ENCODE measurements around the gene PLCD1. TPM values are rescaled to one million over a fixed set of nuclear protein-coding genes. Genes with fewer than 3 reads are reported as not detected.
A peak's percentile ranks its signal among the peaks of the same experiment; 100 is the strongest.

Gene PLCD1
- total and polyA plus RNA-seq, 2 of the 13 experiments (the other 11 are each of a cell fraction or from before 2014, with no cell fraction given): 10.1 to 12.4 TPM

DNA sequence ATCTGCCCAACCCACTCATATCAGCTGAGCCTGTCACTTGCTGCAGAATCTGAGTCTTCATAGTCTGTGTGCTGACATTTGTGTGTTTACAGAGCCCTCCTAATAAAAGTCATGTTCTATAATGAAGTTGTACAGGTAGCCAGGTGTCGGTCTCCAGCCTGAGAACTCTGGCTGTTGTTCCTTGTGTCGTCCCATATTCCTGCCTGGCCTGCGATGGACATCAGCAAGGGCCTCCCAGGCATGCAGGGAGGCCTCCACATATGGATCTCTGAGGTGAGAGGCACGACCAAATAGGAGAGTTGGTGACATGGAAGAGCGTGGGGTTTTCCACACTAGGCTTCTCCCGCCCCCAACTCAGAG lies 36.0 kb downstream of the PLCD1 start:
- POLR2A ChIA-PET: no interaction called here
- FAIRE-seq (no peak), ATAC-seq (no peak), DNase-seq (ENCODE audit: low spot score) (no peak)
- TF ChIP-seq ZNF143 (CRISPR knock-in tag; IDR thresholded peaks at IDR 0.05): no peak
- no peak for TF ChIP-seq ZNF788 (CRISPR knock-in tag; IDR thresholded peaks at IDR 0.05; ENCODE audit: borderline replicate concordance)
- no peak for TF ChIP-seq YY1 (IDR thresholded peaks at IDR 0.05; ENCODE audit: insufficient read depth, insufficient replicate concordance, low read depth, low read length)
- no peak for TF ChIP-seq CHD2 (IDR thresholded peaks at IDR 0.05; ENCODE audit: low read depth, low read length)
- TF ChIP-seq ZNF484 (CRISPR knock-in tag; IDR thresholded peaks at IDR 0.05; ENCODE audit: borderline replicate concordance, low read depth): no peak
- TF ChIP-seq, protein P1, sequence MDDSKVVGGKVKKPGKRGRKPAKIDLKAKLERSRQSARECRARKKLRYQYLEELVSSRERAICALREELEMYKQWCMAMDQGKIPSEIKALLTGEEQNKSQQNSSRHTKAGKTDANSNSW (CRISPR knock-in tag; IDR thresholded peaks at IDR 0.05; ENCODE audit: borderline replicate concordance): no peak
- TF ChIP-seq ZNF883 (CRISPR knock-in tag; IDR thresholded peaks at IDR 0.05; ENCODE audit: not compliant biosample characterization): no peak
- TF ChIP-seq ZBTB7B (CRISPR knock-in tag; IDR thresholded peaks at IDR 0.05): no peak
- TF ChIP-seq ZNF674 (CRISPR knock-in tag; IDR thresholded peaks at IDR 0.05; ENCODE audit: low read depth): no peak
- TF ChIP-seq ZSCAN21 (CRISPR knock-in tag; IDR thresholded peaks at IDR 0.05; ENCODE audit: borderline replicate concordance): no peak
- intact Hi-C loops (cut with micrococcal nuclease; ENCODE audit: unreplicated experiment): no loop called here
- Histone ChIP-seq H3K27me3 (ENCODE audit: control insufficient read depth in 1 of 2, insufficient read depth in 2 of 2, low read length in 2 of 2) (peaks cover 1 to 16% of the 10 kb centered on the region in 2 experiments; a peak in 4 of 5 replicates), H2AFZ (ENCODE audit: low read length) (no peak overlapping the region), H3K4me3 (replicated peaks in 1 of 3; ENCODE audit: insufficient read depth in 1 of 3, low read depth in 2 of 3, low read length in 3 of 3) (no peak overlapping the region), H3K4me2 (ENCODE audit: low read depth, low read length) (peak overlapping the region; percentile 68), H3K27ac (ENCODE audit: extremely low read length, insufficient read depth, low read length) (no peak overlapping the region), H4K20me1 (ENCODE audit: insufficient read depth, low read length) (no peaks in the 10 kb centered on the region), H3K36me3 (replicated peaks in 1 of 2; ENCODE audit: control insufficient read depth in 1 of 2, insufficient read depth in 2 of 2, low read length in 2 of 2) (no peaks in the 10 kb centered on the region), H3K4me1 (ENCODE audit: insufficient read depth, low read length) (peaks cover 86% of the 10 kb centered on the region), H3K9ac (ENCODE audit: insufficient read depth, low read depth, low read length) (no peak overlapping the region), H3K9me3 (ENCODE audit: low read length) (no peaks in the 10 kb centered on the region), H3K79me2 (ENCODE audit: insufficient read depth, low read length) (no peaks in the 10 kb centered on the region)
- in situ Hi-C loops (cut with HindIII; ENCODE audit: extremely low pct_ligation_motif_present, low pct_unique_long_range_greater_than_20kb): no loop called here
- CTCF ChIA-PET (ENCODE audit: low intra/inter-chr PET ratio, low total read pairs): interaction anchor here (1.1 kb wide), 1 partner anchor 19 kb away, joined by 3 read pairs; no protein-coding TSS in a partner anchor
- no TSS peak for BruUV-seq (replicated peaks)
- 51% methylated on average over 5 of the region's 6 CpGs for WGBS (ENCODE audit: low lambda C conversion rate)

Data from HepG2 (cell line).